Duodenal mucosa (tissue), 2 donors: Measurements from ENCODE around the gene SIAE.

Experiments
- H3K27ac ChIP-seq: one replicate; pipeline ENCODE4 v1.7.0; 2013; ENCODE audit warnings: low read depth, low read length
- H3K27me3 ChIP-seq, 2 donors: one replicate each; pipeline ENCODE4 v1.7.0; 2013; ENCODE audit warnings: low read length in 2 of 2, control low read depth in 1 of 2; ENCODE audit not compliant: insufficient read depth in 2 of 2, control insufficient read depth in 1 of 2
- H3K36me3 ChIP-seq, 2 donors: one replicate each; pipeline ENCODE4 v1.7.0; 2013; ENCODE audit warnings: low read length in 2 of 2, control low read depth in 1 of 2; ENCODE audit not compliant: insufficient read depth in 2 of 2, control insufficient read depth in 1 of 2
- H3K4me1 ChIP-seq, 2 donors: one replicate each; pipeline ENCODE4 v1.7.0; 2013; ENCODE audit warnings: low read length in 2 of 2, control low read depth in 1 of 2; ENCODE audit not compliant: insufficient read depth in 2 of 2, control insufficient read depth in 1 of 2
- H3K4me3 ChIP-seq, 2 donors: one replicate each; pipeline ENCODE4 v1.7.0; 2013; ENCODE audit warnings: low read length in 2 of 2, low read depth in 1 of 2
- H3K9ac ChIP-seq, 2 donors: one replicate each; pipeline ENCODE4 v1.7.0; 2013; ENCODE audit warnings: low read length in 2 of 2, low read depth in 1 of 2
- H3K9me3 ChIP-seq, 2 donors: one replicate each; pipeline ENCODE4 v1.7.0; 2013; ENCODE audit warnings: low read length in 2 of 2, control low read depth in 1 of 2; ENCODE audit not compliant: control insufficient read depth in 1 of 2

SIAE gene

DNA sequence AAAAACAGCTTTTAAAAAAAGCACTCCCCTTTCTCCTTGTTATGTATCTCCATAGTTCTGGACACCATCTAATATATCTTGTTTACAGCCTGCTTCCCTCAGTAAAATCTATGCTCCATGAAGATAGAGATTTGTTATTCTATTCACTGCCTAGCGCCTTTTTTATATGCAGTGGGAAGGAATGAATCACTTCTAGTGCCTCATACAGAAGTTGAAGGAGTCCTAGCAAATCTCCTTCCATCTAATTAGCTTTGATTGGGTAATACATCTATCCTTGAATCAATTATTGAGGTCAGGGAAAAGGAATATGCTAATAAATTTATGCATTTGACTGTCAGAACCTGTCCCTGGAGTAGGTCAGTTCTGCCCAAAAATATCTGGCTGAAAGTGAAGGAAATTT is 26.0 kb upstream of the SIAE start:
- Histone ChIP-seq H3K27ac (no peak overlapping the region), H3K4me3 (no peak overlapping the region), H3K36me3 (no peaks in the 10 kb centered on the region), H3K9me3 (no peaks in the 10 kb centered on the region), H3K27me3 (peaks cover 0 to 2% of the 10 kb centered on the region in 2 donors), H3K9ac (no peak overlapping the region), H3K4me1 (no peaks in the 10 kb centered on the region)

DNA sequence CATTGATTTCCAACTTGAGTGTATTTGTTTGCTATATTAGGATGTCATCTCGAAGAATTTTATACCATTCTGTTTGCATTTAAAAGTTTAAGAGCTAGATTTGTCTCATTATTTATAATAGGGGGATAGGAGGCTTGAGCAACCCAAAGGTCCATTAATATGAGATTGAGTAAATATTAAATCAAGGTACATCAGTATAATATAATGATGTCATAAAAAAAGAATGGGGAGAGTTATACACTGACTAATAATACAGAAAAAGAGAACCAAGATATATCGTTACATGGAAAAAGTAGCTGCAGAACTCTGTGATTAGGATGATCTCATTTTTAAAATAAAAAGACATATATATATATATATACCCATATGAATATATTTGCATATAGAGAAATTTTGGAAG is 19.6 kb upstream of the SIAE start:
- no peak overlapping the region for H3K27ac ChIP-seq
- H3K9ac ChIP-seq: no peak overlapping the region
- H3K9me3 ChIP-seq: no peaks in the 10 kb centered on the region
- H3K27me3 ChIP-seq: no peaks in the 10 kb centered on the region
- H3K4me3 ChIP-seq: no peak overlapping the region
- H3K4me1 ChIP-seq: no peaks in the 10 kb centered on the region
- H3K36me3 ChIP-seq: no peaks in the 10 kb centered on the region

DNA sequence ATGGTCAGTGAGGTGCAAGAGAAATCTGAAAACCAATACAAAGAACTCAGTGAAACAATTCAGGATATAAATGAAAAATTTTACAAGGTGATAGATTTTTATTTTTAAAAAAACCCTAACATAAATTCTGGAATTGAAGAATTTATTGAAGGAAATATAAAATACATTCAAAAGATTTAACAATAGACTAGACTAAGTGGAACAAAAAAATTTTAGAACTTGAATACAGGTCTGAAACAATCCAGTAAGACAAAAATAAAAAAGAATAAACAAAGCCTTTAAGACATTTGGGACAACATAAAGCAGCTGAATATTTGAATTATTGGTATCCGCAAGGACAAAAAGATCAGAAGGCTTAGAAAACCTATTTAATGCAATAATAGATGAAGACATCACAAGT is 8.9 kb upstream of the SIAE start:
- H3K4me1 ChIP-seq: no peaks in the 10 kb centered on the region
- no peak overlapping the region for H3K9ac ChIP-seq
- no peaks in the 10 kb centered on the region for H3K27me3 ChIP-seq
- H3K9me3 ChIP-seq: peaks cover 7 to 8% of the 10 kb centered on the region in 2 donors
- no peak overlapping the region for H3K4me3 ChIP-seq
- H3K27ac ChIP-seq: no peak overlapping the region
- H3K36me3 ChIP-seq: no peaks in the 10 kb centered on the region

DNA sequence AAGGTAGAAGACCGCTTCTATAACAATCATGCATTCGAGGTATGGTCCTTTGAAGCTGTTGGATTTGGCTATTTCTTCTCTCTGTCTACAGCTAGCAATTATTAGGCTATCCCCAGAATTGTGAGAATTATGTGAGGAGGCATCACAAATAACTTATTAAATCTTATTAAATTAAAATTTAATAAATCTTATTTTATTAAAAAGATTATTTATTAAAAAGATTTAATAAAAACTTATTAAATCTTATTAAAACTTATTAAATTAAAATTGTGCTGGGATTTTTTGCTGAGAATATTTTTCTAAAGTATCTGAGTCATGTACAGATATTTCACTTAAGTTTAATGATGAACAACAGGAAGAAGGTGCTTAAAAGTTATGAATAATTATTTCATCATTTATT is 7.9 kb upstream of the SIAE start:
- Histone ChIP-seq H3K4me3 (no peak overlapping the region), H3K4me1 (no peaks in the 10 kb centered on the region), H3K27me3 (no peaks in the 10 kb centered on the region), H3K36me3 (no peaks in the 10 kb centered on the region), H3K9ac (no peak overlapping the region), H3K9me3 (peaks cover 7 to 8% of the 10 kb centered on the region in 2 donors), H3K27ac (no peak overlapping the region)

DNA sequence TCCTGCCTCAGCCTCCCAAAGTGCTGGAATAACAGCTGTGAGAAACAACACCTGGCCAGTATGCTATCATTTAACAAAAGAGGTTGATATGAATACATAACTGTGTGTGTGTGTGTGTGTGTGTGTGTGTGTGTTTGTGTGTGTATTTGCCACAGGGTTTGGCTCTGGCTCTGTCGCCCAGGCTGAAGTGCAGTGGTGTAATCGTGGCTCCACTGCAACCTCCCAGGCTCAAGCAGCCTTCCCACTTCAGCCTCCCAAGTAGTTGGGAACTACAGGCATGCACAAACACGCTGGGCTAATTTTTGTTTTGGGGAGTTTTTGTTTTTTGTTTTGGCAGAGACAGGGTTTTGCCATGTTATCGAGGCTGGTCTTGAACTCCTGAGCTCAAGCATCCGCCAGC is 4.9 kb upstream of the SIAE start:
- Histone ChIP-seq H3K4me3 (no peak overlapping the region), H3K9ac (no peak overlapping the region), H3K9me3 (peaks cover 4 to 7% of the 10 kb centered on the region in 2 donors), H3K27ac (no peak overlapping the region), H3K36me3 (no peaks in the 10 kb centered on the region), H3K4me1 (peaks cover 3 to 6% of the 10 kb centered on the region in 2 donors), H3K27me3 (no peaks in the 10 kb centered on the region)

DNA sequence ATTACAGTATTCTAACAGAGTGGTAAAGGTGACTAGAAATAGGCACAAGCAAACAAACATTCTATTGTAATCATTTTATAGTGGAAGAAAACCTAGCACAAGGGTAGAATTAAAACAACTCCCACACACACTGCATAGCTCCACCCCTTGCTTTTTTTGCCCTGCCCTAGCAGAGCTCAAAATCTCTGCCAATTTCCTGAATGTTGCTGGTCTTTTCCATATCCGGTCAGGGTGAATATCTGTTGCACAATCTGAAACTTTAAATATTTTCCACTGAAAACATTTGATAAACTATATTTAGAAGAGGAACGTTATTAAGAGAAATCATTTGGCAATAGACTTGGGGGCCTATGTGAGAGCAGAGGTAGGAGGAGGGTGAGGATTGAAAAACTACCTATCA is 2.8 kb upstream of the SIAE start:
- Histone ChIP-seq H3K4me1 (peaks cover 12 to 16% of the 10 kb centered on the region in 2 donors), H3K9ac (no peak overlapping the region), H3K36me3 (no peaks in the 10 kb centered on the region), H3K27ac (no peak overlapping the region), H3K27me3 (no peaks in the 10 kb centered on the region), H3K9me3 (no peaks in the 10 kb centered on the region), H3K4me3 (no peak overlapping the region)

DNA sequence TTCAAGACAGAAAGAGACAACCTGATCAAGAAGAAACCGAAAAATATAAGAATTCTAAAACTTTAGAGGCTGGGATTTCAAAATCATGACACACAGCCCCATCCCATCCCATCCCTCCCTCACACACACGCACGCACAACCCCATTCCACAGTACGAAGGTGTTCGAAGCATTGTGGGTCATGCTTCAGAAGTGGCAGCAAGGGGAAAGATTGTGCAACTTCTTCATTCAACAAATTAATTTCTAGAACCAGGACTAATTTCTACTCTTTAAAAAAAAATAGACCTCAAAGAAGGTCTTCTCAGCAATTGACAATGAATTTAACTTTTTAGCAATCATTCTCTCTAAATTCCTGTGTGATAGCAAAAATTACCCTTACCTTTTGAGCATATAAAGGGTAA is 1.0 kb upstream of the SIAE start:
- Histone ChIP-seq H3K27me3 (no peaks in the 10 kb centered on the region), H3K27ac (no peak overlapping the region), H3K4me1 (peaks cover 12 to 16% of the 10 kb centered on the region in 2 donors), H3K9me3 (no peaks in the 10 kb centered on the region), H3K4me3 (peak overlapping the region; percentile 86 to 89), H3K36me3 (no peaks in the 10 kb centered on the region), H3K9ac (no peak overlapping the region)

DNA sequence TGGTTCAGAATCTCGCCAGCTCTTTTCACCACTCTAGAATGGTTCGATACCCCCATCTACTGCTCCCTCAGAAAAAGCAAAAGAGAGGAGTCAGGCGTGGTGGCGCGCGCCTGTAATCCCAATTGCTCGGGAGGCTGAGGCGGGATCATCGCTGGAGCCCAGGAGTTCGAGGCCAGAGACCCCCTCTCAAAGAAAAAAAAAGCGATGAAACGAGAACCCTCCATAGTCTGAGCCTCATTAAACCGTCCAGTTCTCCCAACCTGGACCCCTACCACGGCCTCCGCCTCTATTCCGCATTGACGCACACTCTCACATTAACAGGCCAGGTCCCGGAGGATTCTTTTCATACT is 604 bp upstream of the SIAE start:
- H3K9me3 ChIP-seq: no peaks in the 10 kb centered on the region
- no peaks in the 10 kb centered on the region for H3K36me3 ChIP-seq
- H3K4me1 ChIP-seq: peaks cover 12 to 16% of the 10 kb centered on the region in 2 donors
- H3K27ac ChIP-seq: peak overlapping the region; percentile 28
- H3K4me3 ChIP-seq: peak overlapping the region; percentile 86 to 89
- peak overlapping the region in 1 of 2 donors; percentile 41 for H3K9ac ChIP-seq
- H3K27me3 ChIP-seq: no peaks in the 10 kb centered on the region

DNA sequence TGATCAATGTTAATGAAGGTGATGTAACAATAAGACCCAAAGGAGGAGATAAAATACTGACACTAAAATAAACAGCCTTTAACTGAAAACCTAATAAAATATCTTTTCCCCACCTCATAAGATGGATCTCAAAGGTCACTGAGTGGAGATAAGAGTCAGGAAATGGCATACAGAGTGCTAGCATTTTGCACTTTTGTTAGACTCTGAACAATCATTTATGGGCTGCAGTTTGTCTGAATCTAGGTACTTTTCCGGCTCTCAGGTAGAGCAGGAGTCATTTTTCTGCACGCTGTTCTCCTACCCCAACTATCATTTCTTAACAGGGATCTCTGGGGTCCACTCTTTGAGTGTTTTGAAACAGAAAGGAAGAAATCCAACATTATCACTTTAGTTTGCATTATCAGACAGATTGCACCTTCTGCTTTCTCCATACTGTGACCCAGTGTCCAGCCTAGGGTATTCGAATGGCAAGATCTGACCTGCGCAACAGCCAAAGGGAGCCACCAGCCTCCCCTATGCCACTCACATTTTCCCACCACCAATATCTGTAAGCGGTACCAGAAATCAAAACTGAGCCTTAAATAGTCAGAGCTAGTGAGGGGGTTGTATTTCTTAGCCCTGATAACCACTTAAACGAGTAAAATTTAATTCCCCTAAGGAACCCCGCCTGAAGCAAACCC is 863 bp downstream of the SIAE start:
- H3K4me1 ChIP-seq: peaks cover 12 to 16% of the 10 kb centered on the region in 2 donors

DNA sequence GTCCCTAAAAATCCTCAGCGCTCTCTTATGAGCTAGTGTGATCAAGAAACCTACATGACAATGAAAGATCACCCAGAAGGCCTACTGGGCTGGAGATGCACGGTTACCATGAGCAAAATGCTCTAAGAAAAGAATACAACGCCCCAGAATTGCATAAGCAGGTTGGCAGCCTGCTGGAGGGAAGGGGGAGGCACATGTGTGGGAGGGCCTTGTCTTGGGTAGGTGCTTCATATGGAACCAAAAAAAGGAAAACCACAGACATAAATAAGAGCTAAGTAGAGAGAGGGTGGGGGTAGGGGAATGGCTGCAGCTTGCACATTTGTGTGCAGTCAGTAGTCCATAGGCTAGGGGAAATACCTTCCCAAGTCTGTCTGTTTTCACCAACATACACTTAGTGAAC is 2.8 kb downstream of the SIAE start:
- Histone ChIP-seq H3K36me3 (peaks cover 0 to 14% of the 10 kb centered on the region in 2 donors), H3K27ac (no peak overlapping the region), H3K9me3 (no peaks in the 10 kb centered on the region), H3K9ac (no peak overlapping the region), H3K27me3 (no peaks in the 10 kb centered on the region), H3K4me3 (no peak overlapping the region), H3K4me1 (peaks cover 12 to 16% of the 10 kb centered on the region in 2 donors)

More for the DNA sequence above, 863 bp downstream of the SIAE start:
- peak overlapping the region; percentile 85 for H3K27ac ChIP-seq
- H3K9me3 ChIP-seq: no peaks in the 10 kb centered on the region
- no peaks in the 10 kb centered on the region for H3K27me3 ChIP-seq
- H3K9ac ChIP-seq: peak overlapping the region; percentile 87 to 93
- H3K4me3 ChIP-seq: peak overlapping the region; percentile 86 to 89
- H3K36me3 ChIP-seq: peaks cover 0 to 5% of the 10 kb centered on the region in 2 donors
